Bronchial epithelial cell (primary cell): Measurements from ENCODE around the gene CDC42BPA. TPM values are rescaled to one million over a fixed set of nuclear protein-coding genes. Genes with fewer than 3 reads are reported as not detected.

Experiments
- DNase-seq: peaks from one replicate; pipeline ENCODE4 v3.0.0-alpha.2; 2010; ENCODE audit warnings: low read depth
- FAIRE-seq: peaks from 2 replicates; lab custom pipeline; 2011; peaks lifted over from hg19 to GRCh38; lab: Jason Lieb, UNC
- H3K27me3 ChIP-seq: 2 replicates; pipeline ENCODE4 v1.5.1; 2011; ENCODE audit warnings: low read length; ENCODE audit not compliant: control insufficient read depth, insufficient read depth
- H3K36me3 ChIP-seq: 2 replicates; pipeline ENCODE4 v1.5.1; 2011; ENCODE audit warnings: low read length; ENCODE audit not compliant: control insufficient read depth, insufficient read depth
- H3K4me3 ChIP-seq: 2 replicates; pipeline ENCODE4 v1.5.1; 2011; ENCODE audit warnings: mild to moderate bottlenecking, low read depth, low read length, control low read depth
- CTCF ChIP-seq: IDR thresholded peaks from 2 replicates; pipeline ENCODE4 v1.5.1; 2011; ENCODE audit warnings: mild to moderate bottlenecking, moderate library complexity, low read length, control low read depth, inconsistent platforms; ENCODE audit not compliant: insufficient read depth, severe bottlenecking
- total RNA-seq: library from RNA; depleted of rRNA; stranded (reverse); fragments of >200 nt; gene quantifications from 2 replicates; pipeline ENCODE4 v1.2.1, GENCODE V29; 2014

CDC42BPA gene
- total RNA-seq, 1 donor from 2014 or later, result 25.8 TPM

- no peak overlapping the region for H3K4me3 ChIP-seq
- no peak for DNase-seq
- no peaks in the 10 kb centered on the region for H3K27me3 ChIP-seq
- FAIRE-seq, result no peak
- no peaks in the 10 kb centered on the region for H3K36me3 ChIP-seq
- TF ChIP-seq CTCF, result no peak
These were observed 49.3 kb downstream of the CDC42BPA start for GRCh38 chr1:227268943-227269342.

GRCh38 chr1:227265891-227266290, 52.4 kb downstream of the CDC42BPA start:
- H3K4me3 ChIP-seq, result no peak overlapping the region
- H3K36me3 ChIP-seq, result no peaks in the 10 kb centered on the region
- FAIRE-seq (no peak), DNase-seq (no peak)
- H3K27me3 ChIP-seq, result no peaks in the 10 kb centered on the region
- TF ChIP-seq CTCF, result no peak

- DNase-seq (no peak), FAIRE-seq (no peak)
- Histone ChIP-seq H3K4me3 (no peak overlapping the region), H3K36me3 (no peaks in the 10 kb centered on the region), H3K27me3 (no peaks in the 10 kb centered on the region)
- TF ChIP-seq CTCF, result no peak
These were observed 54.4 kb downstream of the CDC42BPA start for GRCh38 chr1:227263869-227264268.

GRCh38 chr1:227261501-227261900, 56.8 kb downstream of the CDC42BPA start:
- H3K27me3 ChIP-seq, result no peaks in the 10 kb centered on the region
- FAIRE-seq, result no peak
- DNase-seq, result no peak
- TF ChIP-seq CTCF, result no peak
- no peak overlapping the region for H3K4me3 ChIP-seq
- no peaks in the 10 kb centered on the region for H3K36me3 ChIP-seq

GRCh38 chr1:227260433-227260832, 57.9 kb downstream of the CDC42BPA start:
- Histone ChIP-seq H3K27me3 (no peaks in the 10 kb centered on the region), H3K4me3 (no peak overlapping the region), H3K36me3 (no peaks in the 10 kb centered on the region)
- TF ChIP-seq CTCF, result no peak
- DNase-seq, result no peak
- FAIRE-seq, result no peak

- no peak overlapping the region for H3K4me3 ChIP-seq
- FAIRE-seq (no peak), DNase-seq (no peak)
- H3K36me3 ChIP-seq, result no peaks in the 10 kb centered on the region
- no peak for TF ChIP-seq CTCF
- no peaks in the 10 kb centered on the region for H3K27me3 ChIP-seq
These were observed 60.3 kb downstream of the CDC42BPA start for GRCh38 chr1:227257964-227258363.
